SHP77 (cell line): ENCODE measurements around the gene ATL2.
"Not testable (repeated sequence)": the region's sequence is repeated elsewhere in the genome, so short reads cannot be mapped to it uniquely, and the experiment has no call there.

Experiments
- DNase-seq, 2 experiments: peaks; one replicate each; lab custom pipeline; 2025; lab: John Stamatoyannopoulos, UW

The ATL2 gene

DNA sequence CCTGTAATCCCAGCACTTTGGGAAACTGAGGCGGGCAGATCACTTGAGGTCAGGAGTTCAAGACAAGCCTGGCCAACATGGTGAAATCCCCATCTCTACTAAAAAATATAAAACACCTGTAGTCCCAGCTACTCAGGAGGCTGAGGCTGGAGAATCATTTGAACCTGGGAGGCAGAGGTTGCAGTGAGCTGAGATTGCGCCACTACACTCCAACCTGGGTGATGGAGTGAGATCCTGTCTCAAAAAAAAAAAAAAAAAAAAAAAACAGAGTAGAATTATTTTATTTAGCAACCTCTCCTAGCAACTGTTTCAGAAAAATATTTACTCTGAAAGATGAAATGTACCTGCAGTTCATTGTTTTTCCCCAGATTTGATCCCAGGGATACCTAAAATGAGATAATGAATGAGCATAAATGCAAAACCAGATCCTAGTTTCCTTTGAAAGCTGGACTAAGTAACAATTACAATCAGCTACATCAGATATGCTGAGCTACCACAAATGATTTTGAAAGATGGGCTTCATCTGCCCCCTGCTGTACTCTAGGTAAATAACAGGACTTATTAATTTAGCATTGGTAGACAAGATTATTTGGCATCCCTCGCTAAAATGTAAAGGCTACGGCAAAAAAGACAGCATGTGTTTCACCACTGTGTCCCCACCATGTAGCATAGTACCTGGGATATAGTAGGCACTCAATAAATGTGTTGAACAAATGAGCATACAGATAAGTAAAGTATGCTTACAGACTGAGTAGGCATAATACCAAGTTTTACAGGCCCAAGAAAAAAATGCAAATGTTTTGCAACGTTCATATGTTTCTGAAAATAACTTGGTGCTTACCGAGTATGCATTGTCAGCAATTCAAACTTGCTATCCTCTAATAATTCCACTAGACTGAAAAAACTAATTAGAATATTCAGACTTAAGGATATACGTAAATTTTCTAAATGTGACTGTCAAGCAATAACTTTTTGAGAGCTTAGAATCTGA lies 102.5 kb downstream of the ATL2 start:
- DNase-seq, result peak; percentile 20 to 32

DNA sequence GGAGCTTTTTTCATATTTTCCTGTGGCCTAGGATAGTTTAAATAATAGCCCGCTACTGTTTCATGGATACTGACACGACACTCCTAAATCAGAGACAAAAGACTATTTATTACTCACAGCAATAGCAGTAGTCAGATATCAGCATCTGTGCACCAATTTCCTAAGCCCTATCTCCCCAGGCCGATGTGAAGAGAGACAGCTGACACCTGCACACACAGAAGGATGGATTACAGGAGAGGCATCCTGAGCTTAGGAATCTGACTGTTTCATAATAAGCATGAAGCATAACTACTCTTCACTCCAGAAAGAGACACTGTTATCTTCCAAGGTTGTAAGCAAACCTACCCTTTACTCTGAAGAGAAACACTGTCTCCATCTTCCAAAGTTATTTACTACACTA lies 105.4 kb downstream of the ATL2 start:
- DNase-seq, result no peak

DNA sequence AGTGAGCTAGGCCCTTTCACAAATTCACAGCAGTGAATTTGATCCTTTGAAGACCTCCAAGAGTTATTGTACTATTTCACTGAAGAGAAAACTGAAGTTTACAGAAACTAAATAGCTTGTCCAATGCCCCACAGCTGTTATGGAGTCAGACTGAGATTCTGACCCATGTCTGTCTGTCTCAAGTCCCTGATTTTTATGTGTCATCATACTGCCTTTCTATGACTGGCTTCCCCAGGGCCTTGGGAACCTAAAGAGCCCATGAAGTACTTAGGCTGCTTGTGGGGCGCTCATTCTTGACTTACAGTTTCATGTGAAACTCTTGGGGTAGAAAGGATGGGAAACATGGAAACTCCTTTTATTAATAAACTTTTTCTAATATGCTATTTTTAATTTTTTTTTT lies 107.7 kb downstream of the ATL2 start:
- DNase-seq, result no peak

- no peak for DNase-seq
Observed at GRCh38 chr2:38268691-38269327, 108.3 kb downstream of the ATL2 start.

GRCh38 chr2:38268001-38268400 lies 109.1 kb downstream of the ATL2 start:
- no peak for DNase-seq

- no peak for DNase-seq
Observed at GRCh38 chr2:38267270-38267925, 109.7 kb downstream of the ATL2 start.

DNA sequence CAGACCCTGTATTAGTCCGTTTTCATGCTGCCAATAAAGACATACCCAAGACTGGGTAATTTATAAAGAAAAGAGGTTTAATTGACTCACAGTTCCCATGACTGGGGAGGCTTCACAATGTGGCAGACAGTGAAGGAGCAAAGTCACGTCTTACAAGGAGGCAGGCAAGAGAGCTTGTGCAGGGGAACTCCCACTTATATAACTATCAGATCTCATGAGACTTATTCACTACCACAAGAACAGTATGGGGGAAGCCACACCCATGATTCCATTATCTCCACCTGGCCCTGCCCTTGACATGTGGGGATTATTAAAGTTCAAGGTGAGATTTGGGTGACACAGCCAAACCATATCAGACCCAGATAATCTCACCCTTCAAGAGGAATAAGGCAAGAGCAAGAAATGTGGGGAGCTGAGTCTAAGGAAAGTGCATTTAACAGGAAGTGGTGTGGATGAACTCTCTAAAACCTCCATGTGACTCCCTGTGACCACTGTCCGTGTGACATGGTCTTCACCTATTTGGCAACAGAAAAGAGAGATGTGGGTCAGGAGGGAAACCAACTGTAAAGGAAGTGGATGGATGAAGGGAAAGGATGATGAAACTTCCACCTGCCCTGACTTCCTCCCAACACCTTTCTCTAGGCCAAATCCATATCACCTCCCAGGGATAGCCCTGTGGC lies 110.6 kb downstream of the ATL2 start:
- DNase-seq, result no peak

GRCh38 chr2:38265461-38265860 lies 111.6 kb downstream of the ATL2 start:
- no peak for DNase-seq

GRCh38 chr2:38264396-38265221 lies 112.5 kb downstream of the ATL2 start:
- DNase-seq, result no peak

DNA sequence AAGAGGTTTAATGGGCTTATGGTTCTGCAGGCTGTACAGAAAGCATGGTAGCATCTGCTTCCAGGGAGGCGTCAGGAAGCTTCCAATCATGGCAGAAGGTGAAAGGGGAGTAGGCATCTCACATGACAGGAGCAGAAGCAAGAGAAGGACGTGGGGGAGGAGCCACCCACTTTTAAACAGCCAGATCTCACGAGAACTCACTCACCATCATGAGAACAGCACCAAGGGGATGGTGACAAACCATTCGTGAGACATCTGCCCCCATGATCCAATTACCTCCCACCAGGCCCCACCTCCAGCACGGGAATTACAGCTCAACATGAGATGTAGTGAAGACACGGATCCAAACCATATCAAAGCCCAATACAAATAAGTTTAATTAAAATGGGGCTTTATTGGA lies 113.8 kb downstream of the ATL2 start:
- DNase-seq, result no peak

DNA sequence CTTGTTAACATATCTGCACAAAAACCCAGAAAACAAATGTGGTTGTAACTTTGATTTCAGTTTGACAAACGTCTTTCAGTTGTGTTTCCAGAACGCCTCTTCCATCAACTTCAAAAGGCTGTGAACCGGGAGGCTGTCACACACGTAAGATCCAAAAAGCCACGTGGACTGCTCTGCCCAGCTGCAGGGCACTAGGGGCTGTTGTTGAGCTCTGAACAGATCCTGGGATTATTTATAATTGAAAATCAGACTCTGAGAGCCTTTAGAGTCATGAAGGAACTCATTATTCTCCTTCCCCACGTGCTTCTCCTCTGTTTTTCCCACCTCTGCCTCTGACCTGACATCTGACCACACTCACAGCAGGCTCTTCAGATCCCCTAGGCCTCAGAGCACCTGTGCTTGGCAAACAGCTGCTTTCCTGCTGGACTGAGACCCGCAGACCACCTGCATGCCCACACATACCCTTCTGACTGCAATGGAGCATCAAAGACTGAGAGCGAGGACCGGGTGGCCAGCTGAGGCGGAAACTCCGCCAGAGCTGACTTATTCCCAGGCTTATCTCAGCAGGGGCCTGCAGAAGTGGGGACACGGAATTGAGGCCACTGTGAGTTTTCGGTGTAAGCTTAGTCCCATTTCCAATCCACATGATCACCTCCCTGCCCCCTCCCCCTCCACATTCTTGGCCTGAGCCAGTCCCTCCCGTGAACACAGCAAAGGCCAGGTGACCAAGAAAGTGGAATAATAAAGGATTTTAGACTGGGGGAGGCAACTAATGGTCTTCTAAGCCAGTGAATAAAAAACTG lies 114.8 kb downstream of the ATL2 start:
- DNase-seq, result no peak

- no peak for DNase-seq
Observed at GRCh38 chr2:38261569-38262068, 115.5 kb downstream of the ATL2 start.

DNA sequence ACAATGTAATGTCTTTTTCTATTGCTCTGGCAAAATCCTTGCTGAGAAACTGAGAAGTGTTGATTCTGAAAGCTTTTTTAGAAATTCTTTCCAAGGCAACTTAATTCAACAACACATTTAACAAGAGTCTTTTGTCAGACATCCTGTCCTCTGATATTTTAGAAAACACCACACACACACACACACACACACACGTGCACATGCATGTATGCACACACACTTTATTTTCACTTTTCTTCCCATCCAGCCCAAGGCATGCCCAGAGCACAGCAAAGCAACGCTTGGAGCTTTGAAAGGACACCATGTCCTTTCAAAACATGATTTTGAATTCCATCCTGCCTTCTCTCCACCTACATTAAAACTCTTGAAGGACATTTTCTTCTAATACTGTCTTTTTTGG lies 116.1 kb downstream of the ATL2 start:
- no peak for DNase-seq

GRCh38 chr2:38260469-38260868 lies 116.6 kb downstream of the ATL2 start:
- no peak for DNase-seq

- DNase-seq, result no peak
Observed at GRCh38 chr2:38259311-38259710, 117.8 kb downstream of the ATL2 start.

DNA sequence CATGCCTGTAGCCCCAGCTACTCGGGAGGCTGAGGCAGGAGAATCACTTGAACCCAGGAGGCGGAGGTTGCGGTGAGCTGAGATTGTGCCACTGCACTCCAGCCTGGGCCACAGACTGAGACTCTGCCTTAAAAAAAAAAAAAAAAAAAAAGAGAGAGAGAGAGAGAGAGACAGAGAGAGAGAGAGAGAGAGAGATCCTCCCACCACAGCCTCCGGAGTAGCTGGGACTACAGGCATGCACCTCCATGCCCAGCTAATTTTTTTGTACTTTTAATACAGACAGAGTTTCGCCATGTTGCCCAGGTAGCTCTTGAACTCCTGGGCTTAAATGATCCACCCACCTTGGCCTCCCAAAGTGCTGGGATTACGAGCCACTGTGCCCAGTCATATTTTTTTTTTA lies 119.4 kb downstream of the ATL2 start:
- DNase-seq, result not testable (repeated sequence)

- DNase-seq, result no peak
Observed at GRCh38 chr2:38256610-38257009, 120.5 kb downstream of the ATL2 start.

DNA sequence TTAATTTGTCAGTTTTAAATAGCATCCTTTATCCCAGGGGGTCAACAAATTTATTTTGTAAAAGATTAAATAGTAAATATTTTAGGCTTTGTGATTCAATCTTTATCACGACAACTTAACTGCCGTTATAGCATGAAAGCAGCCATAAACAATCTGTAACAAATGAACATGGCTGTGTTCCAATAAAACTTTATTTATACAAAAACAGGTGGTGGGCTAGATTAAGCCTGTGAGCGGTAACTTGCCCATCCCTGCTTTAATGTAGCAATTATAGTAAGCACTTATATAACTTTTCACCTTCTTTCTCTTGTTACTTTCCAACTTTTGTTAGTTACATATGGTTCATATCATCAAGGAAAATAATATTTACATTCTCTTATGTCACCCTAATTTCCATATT lies 121.9 kb downstream of the ATL2 start:
- DNase-seq, result no peak

DNA sequence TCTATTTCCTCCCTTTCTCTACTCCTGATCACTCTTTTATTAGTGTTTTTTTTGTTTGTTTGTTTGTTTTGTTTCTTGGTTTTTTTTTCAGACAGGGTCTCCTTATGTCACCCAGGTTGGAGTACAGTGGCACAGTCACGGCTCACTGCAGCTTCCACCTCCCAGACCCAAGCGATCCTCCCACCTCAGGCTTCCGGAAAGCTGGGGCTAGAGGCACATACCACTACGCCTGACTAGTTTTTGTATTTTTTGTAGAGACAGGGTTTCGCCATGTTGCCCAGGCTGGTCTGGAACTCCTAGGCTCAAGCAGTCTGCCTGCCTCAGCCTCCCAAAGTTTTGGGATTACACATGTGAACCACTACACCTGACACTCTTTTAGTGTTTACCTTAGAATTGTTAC lies 122.3 kb downstream of the ATL2 start:
- DNase-seq, result no peak

- no peak for DNase-seq
Observed at GRCh38 chr2:38251940-38252339, 125.1 kb downstream of the ATL2 start.
